ENCODE data around the gene KLHL42.
"Not testable (repeated sequence)": the region's sequence is repeated elsewhere in the genome, so short reads cannot be mapped to it uniquely, and the experiment has no call there.

KLHL42 gene, protein sequence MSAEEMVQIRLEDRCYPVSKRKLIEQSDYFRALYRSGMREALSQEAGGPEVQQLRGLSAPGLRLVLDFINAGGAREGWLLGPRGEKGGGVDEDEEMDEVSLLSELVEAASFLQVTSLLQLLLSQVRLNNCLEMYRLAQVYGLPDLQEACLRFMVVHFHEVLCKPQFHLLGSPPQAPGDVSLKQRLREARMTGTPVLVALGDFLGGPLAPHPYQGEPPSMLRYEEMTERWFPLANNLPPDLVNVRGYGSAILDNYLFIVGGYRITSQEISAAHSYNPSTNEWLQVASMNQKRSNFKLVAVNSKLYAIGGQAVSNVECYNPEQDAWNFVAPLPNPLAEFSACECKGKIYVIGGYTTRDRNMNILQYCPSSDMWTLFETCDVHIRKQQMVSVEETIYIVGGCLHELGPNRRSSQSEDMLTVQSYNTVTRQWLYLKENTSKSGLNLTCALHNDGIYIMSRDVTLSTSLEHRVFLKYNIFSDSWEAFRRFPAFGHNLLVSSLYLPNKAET

DNA sequence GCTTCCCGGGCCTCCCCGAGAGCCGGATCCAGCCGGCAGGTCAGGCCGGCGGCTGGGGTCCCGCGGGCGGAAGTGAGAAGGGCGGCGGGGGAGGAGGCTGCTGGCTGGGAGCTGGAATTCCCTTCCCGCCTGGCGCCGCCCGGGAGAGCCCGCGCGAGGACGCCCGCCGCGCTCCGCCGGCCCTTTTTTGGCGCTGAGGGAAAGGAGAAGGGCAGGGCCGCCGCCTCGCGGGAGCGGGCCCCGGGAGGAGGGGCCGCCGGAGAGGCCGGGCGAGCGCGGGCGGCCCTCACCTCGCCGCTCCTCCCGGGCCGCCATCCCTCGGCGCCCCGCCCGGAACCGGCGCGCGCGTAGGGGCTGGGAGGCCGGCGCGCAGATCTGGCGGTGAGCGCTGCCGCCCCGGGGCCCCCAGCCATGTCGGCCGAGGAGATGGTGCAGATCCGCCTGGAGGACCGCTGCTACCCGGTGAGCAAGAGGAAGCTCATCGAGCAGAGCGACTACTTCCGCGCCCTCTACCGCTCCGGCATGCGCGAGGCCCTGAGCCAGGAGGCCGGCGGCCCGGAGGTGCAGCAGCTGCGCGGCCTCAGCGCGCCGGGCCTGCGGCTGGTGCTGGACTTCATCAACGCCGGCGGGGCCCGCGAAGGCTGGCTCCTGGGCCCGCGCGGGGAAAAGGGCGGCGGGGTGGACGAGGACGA lies at the start of gene KLHL42, which contains the start of gene MANSC4:
Gene KLHL42 (plus strand): TSS at position 314 of the 692 bp plus-strand sequence. CDS start 98 bp downstream, at position 412.
Gene MANSC4 (minus strand): TSS at position 317 of the 692 bp plus-strand sequence. CDS start 8,960 bp downstream, outside the sequence.
- peak; percentile 37 for DNase-seq (ENCODE audit: low read depth)
- TF ChIP-seq, protein P1, sequence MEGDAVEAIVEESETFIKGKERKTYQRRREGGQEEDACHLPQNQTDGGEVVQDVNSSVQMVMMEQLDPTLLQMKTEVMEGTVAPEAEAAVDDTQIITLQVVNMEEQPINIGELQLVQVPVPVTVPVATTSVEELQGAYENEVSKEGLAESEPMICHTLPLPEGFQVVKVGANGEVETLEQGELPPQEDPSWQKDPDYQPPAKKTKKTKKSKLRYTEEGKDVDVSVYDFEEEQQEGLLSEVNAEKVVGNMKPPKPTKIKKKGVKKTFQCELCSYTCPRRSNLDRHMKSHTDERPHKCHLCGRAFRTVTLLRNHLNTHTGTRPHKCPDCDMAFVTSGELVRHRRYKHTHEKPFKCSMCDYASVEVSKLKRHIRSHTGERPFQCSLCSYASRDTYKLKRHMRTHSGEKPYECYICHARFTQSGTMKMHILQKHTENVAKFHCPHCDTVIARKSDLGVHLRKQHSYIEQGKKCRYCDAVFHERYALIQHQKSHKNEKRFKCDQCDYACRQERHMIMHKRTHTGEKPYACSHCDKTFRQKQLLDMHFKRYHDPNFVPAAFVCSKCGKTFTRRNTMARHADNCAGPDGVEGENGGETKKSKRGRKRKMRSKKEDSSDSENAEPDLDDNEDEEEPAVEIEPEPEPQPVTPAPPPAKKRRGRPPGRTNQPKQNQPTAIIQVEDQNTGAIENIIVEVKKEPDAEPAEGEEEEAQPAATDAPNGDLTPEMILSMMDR (IDR thresholded peaks at IDR 0.05; ENCODE audit: low read depth, low read length, missing control alignments), result peak; percentile 7

DNA sequence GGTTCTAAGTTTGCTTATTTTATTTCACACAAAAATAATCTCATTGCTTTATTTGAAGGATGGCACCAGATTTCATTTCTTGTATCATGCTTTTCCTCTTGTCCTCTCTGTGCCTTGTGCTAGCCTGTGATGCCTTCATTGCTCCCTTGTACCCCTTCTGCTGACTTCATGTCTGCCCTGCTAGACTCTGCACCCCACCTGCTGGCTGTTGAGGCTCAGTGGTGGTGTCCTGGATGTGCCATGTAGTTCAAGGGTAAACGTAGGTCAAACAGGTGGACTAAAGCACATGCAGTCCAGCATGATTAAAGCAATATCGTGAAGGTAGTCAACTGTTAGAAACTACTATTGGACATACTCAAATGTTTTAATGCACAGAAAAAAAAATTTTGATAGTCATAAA lies 47.8 kb upstream of the KLHL42 start:
- TF ChIP-seq, protein P1 (IDR thresholded peaks at IDR 0.05; ENCODE audit: low read depth, low read length, missing control alignments), result peak; percentile 46
- no peak for DNase-seq (ENCODE audit: low read depth)
- H3K4me3 ChIP-seq (ENCODE audit: low read depth, low read length), result no peak overlapping the region

More for the DNA sequence above, at the start of gene KLHL42, which contains the start of gene MANSC4:
- peak within 1 kb of the TSS; percentile 73 for H3K4me3 ChIP-seq (ENCODE audit: low read depth, low read length)

DNA sequence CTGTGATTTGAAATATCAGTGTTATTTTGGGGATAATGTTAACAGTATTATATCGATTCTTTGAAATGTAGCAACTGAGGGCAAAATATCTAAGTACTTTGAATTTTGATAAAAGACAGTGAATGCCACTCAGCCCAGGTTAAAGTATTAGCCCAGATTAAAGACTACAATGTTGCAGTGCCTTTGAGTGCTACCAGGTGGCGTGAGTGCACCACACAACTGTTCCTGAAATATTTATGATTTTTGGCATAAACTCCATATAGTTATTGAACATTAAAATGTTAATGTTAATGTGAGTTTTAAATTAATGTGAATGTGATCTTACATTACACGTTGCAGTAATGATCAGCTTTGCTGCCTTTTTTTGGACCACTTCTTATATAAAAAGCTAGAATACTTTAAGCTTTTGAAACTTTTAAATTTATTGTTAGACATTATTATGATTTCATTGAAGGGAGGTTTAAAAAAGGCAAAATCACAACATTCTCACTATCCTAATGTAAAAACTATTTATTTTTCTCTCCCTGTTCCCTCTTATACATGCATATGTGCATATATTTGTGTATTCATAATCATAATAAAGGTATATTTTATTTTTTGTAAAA lies 46.9 kb upstream of the KLHL42 start:
- TF ChIP-seq, protein P1 (IDR thresholded peaks at IDR 0.05; ENCODE audit: low read depth, low read length, missing control alignments), result peak; percentile 70
- no peak overlapping the region for H3K4me3 ChIP-seq (ENCODE audit: low read depth, low read length)
- no peak for DNase-seq (ENCODE audit: low read depth)

DNA sequence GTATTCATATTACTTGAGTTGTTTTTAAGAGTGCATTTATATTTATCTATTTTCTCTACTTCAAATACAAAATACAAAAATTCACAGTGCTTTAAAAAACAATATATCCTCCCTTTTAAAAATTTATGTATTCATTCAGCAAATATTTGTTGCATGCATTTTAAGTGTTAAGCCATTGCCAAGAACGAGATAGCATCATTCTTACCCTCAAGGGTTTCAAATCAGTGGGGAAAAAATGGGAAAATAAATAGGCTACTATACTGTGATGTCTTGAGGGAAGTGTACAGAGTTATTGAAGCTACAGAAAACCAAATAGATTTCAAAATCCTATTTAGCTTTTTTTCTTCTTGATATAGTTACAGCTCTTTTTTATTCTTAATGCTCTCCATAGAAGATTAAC lies 46.2 kb upstream of the KLHL42 start:
- DNase-seq (ENCODE audit: low read depth), result no peak
- no peak overlapping the region for H3K4me3 ChIP-seq (ENCODE audit: low read depth, low read length)
- TF ChIP-seq, protein P1 (IDR thresholded peaks at IDR 0.05; ENCODE audit: low read depth, low read length, missing control alignments), result no peak

DNA sequence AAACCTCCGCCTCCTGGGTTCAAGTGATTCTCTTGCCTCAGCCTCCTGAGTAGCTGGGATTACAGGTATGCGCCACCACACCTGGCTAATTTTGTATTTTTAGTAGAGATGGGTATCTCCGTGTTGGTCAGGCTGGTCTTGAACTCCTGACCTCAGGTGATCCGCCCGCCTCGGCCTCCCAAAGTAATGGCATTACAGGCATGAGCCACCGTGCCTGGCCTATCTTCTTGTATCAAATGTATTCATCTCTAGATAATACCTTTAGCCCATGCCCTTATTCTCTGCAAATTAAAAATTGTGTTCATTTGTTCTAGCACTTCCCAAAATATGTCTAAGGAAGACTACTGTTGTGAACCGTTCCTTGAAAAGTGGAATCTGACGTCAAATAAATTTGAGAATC lies 45.7 kb upstream of the KLHL42 start:
- not testable (repeated sequence) for H3K4me3 ChIP-seq (ENCODE audit: low read depth, low read length); DNase-seq (ENCODE audit: low read depth)

DNA sequence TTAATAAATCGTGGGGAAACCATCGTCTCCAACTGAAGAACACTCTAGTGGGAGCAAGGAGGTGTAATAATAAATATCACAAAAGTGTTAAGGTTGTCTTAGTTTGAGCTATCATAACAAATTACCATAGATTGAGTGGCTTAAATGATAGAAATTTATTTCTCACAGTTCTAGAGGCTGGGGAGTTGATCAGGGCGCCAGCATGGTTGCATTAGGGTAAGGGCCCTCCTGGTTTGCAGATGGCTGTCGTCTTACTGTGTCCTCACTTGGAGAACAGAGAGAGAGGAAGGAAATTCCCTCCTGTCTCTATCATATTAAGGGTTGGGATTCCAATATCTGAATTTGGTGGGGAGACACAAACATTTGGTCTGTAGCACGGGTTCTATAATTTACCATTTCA lies 36.4 kb upstream of the KLHL42 start:
- TF ChIP-seq, protein P1 (IDR thresholded peaks at IDR 0.05; ENCODE audit: low read depth, low read length, missing control alignments), result no peak
- H3K4me3 ChIP-seq (ENCODE audit: low read depth, low read length), result no peak overlapping the region
- DNase-seq (ENCODE audit: low read depth), result no peak

DNA sequence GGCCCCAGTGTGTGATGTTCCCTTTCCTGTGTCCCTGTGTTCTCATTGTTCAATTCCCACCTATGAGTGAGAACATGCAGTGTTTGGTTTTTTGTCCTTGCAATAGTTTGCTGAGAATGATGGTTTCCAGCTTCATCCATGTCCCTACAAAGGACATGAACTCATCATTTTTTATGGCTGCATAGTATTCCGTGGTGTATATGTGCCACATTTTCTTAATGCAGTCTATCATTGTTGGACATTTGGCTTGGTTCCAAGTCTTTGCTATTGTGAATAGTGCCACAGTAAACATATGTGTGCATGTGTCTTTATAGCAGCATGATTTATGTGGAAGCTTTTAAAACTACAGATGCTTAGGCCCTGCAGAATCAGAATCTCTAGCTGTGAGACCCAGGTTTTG lies 34.3 kb upstream of the KLHL42 start:
- H3K4me3 ChIP-seq (ENCODE audit: low read depth, low read length); DNase-seq (ENCODE audit: low read depth): not testable (repeated sequence)
